ENCODE measurements around the gene LARP6. TPM values are rescaled to one million over a fixed set of nuclear protein-coding genes. Genes with fewer than 3 reads are reported as not detected.
"Not testable (repeated sequence)": the region's sequence is repeated elsewhere in the genome, so short reads cannot be mapped to it uniquely, and the experiment has no call there.

LARP6 gene
- total RNA-seq, 1 experiment from 2014 or later, result 35.9 TPM

- H3K27ac ChIP-seq (ENCODE audit: low read depth, low read length); H3K27me3 ChIP-seq (ENCODE audit: insufficient read depth, low read length); H4K20me1 ChIP-seq (ENCODE audit: insufficient read depth); H3K79me2 ChIP-seq (ENCODE audit: insufficient read depth, low read length); H2AFZ ChIP-seq (ENCODE audit: low read depth, low read length, poor library complexity, severe bottlenecking); H3K4me2 ChIP-seq (ENCODE audit: low read length); BruUV-seq (replicated peaks); H3K9ac ChIP-seq (ENCODE audit: low read length); H3K9me3 ChIP-seq (ENCODE audit: control insufficient read depth in 1 of 2, insufficient read depth in 1 of 2, low read depth in 1 of 2, low read length in 2 of 2); H3K36me3 ChIP-seq (ENCODE audit: control insufficient read depth in 1 of 2, insufficient read depth in 2 of 2, low read length in 2 of 2); DNase-seq (ENCODE audit: low read depth, low spot score); intact Hi-C loops (cut with micrococcal nuclease); CTCF ChIA-PET; H3K9me2 ChIP-seq (ENCODE audit: insufficient read depth); POLR2A ChIA-PET; ATAC-seq; H3K4me3 ChIP-seq (replicated peaks in 1 of 2; ENCODE audit: low read depth in 1 of 2, low read length in 2 of 2); RAD21 ChIA-PET (ENCODE audit: low non-redundant PET in 1 of 2, low total read pairs in 2 of 2, uncharacterized antibody in 2 of 2, unreplicated experiment in 2 of 2): not testable (repeated sequence)
- peaks cover 7 to 19% of the 10 kb centered on the region in 2 experiments for H3K4me1 ChIP-seq (ENCODE audit: control insufficient read depth in 1 of 2, insufficient read depth in 2 of 2, low read length in 2 of 2)
Observed at GRCh38 chr15:70804388-70804787, 49.6 kb downstream of the LARP6 start.

- no peaks in the 10 kb centered on the region for H3K9me3 ChIP-seq (ENCODE audit: control insufficient read depth in 1 of 2, insufficient read depth in 1 of 2, low read depth in 1 of 2, low read length in 2 of 2)
- CTCF ChIA-PET, result no interaction called here
- no peaks in the 10 kb centered on the region for H4K20me1 ChIP-seq (ENCODE audit: insufficient read depth)
- no peak overlapping the region for H3K9ac ChIP-seq (ENCODE audit: low read length)
- no peak for TF ChIP-seq ATF3 (IDR thresholded peaks at IDR 0.05)
- TF ChIP-seq FOSL1 (IDR thresholded peaks at IDR 0.05; ENCODE audit: low read depth), result no peak
- no peak for TF ChIP-seq ZFX (IDR thresholded peaks at IDR 0.05)
- no peak for TF ChIP-seq SIN3A (IDR thresholded peaks at IDR 0.05; ENCODE audit: low read depth)
- H3K79me2 ChIP-seq (ENCODE audit: insufficient read depth, low read length), result no peaks in the 10 kb centered on the region
- H2AFZ ChIP-seq (ENCODE audit: low read depth, low read length, poor library complexity, severe bottlenecking), result no peak overlapping the region
- POLR2A ChIA-PET, result no interaction called here
- intact Hi-C loops (cut with micrococcal nuclease), result no loop called here
- no peaks in the 10 kb centered on the region for H3K9me2 ChIP-seq (ENCODE audit: insufficient read depth)
- BruUV-seq (replicated peaks), result no TSS peak
- no peak overlapping the region for H3K27ac ChIP-seq (ENCODE audit: low read depth, low read length)
- no peaks in the 10 kb centered on the region for H3K36me3 ChIP-seq (ENCODE audit: control insufficient read depth in 1 of 2, insufficient read depth in 2 of 2, low read length in 2 of 2)
- no peak for ATAC-seq
- peaks cover 7 to 24% of the 10 kb centered on the region in 2 experiments for H3K4me1 ChIP-seq (ENCODE audit: control insufficient read depth in 1 of 2, insufficient read depth in 2 of 2, low read length in 2 of 2)
- RAD21 ChIA-PET (ENCODE audit: low non-redundant PET in 1 of 2, low total read pairs in 2 of 2, uncharacterized antibody in 2 of 2, unreplicated experiment in 2 of 2), result no interaction called here
- no peaks in the 10 kb centered on the region for H3K27me3 ChIP-seq (ENCODE audit: insufficient read depth, low read length)
- no peak for DNase-seq (ENCODE audit: low read depth, low spot score)
- H3K4me3 ChIP-seq (replicated peaks in 1 of 2; ENCODE audit: low read depth in 1 of 2, low read length in 2 of 2), result no peak overlapping the region
- H3K4me2 ChIP-seq (ENCODE audit: low read length), result no peak overlapping the region
Observed at GRCh38 chr15:70802629-70803028, 51.3 kb downstream of the LARP6 start.

- ATAC-seq (no peak), DNase-seq (ENCODE audit: low read depth, low spot score) (no peak)
- TF ChIP-seq SP1 (IDR thresholded peaks at IDR 0.05; ENCODE audit: low read depth) (no peak), TCF7L2 (IDR thresholded peaks at IDR 0.05; ENCODE audit: borderline replicate concordance, extremely low read depth, insufficient read depth, insufficient read length) (no peak), CEBPB (IDR thresholded peaks at IDR 0.05; ENCODE audit: low read depth) (no peak), EZH2phosphoT487 (IDR thresholded peaks at IDR 0.05; ENCODE audit: borderline replicate concordance) (no peak), MAX (IDR thresholded peaks at IDR 0.05) (no peak), JUND (IDR thresholded peaks at IDR 0.05) (no peak), ZFX (IDR thresholded peaks at IDR 0.05) (no peak)
- RAD21 ChIA-PET (ENCODE audit: low non-redundant PET in 1 of 2, low total read pairs in 2 of 2, uncharacterized antibody in 2 of 2, unreplicated experiment in 2 of 2), result no interaction called here
- no peaks in the 10 kb centered on the region for H3K9me2 ChIP-seq (ENCODE audit: insufficient read depth)
- H3K4me1 ChIP-seq (ENCODE audit: control insufficient read depth in 1 of 2, insufficient read depth in 2 of 2, low read length in 2 of 2), result peaks cover 8 to 32% of the 10 kb centered on the region in 2 experiments
- CTCF ChIA-PET, result interaction anchor here (1.0 kb wide), 1 partner anchor 24 kb away, joined by 3 read pairs; no protein-coding TSS in a partner anchor
- BruUV-seq (replicated peaks), result no TSS peak
- H3K4me2 ChIP-seq (ENCODE audit: low read length), result no peak overlapping the region
- no peaks in the 10 kb centered on the region for H3K27me3 ChIP-seq (ENCODE audit: insufficient read depth, low read length)
- H3K9ac ChIP-seq (ENCODE audit: low read length), result no peak overlapping the region
- H3K4me3 ChIP-seq (replicated peaks in 1 of 2; ENCODE audit: low read depth in 1 of 2, low read length in 2 of 2), result no peak overlapping the region
- H3K9me3 ChIP-seq (ENCODE audit: control insufficient read depth in 1 of 2, insufficient read depth in 1 of 2, low read depth in 1 of 2, low read length in 2 of 2), result no peaks in the 10 kb centered on the region
- no peaks in the 10 kb centered on the region for H3K36me3 ChIP-seq (ENCODE audit: control insufficient read depth in 1 of 2, insufficient read depth in 2 of 2, low read length in 2 of 2)
- H3K27ac ChIP-seq (ENCODE audit: low read depth, low read length), result no peak overlapping the region
- no peaks in the 10 kb centered on the region for H3K79me2 ChIP-seq (ENCODE audit: insufficient read depth, low read length)
- intact Hi-C loops (cut with micrococcal nuclease), result no loop called here
- no peaks in the 10 kb centered on the region for H4K20me1 ChIP-seq (ENCODE audit: insufficient read depth)
- POLR2A ChIA-PET, result no interaction called here
- H2AFZ ChIP-seq (ENCODE audit: low read depth, low read length, poor library complexity, severe bottlenecking), result no peak overlapping the region
Observed at GRCh38 chr15:70801109-70801508, 52.8 kb downstream of the LARP6 start.

All from HCT116 (cell line).